NCI-H510A treated with DMSO at 0.1 percent for 48 hours (cell line): Measurements from ENCODE around the gene TMEM207.
A peak's percentile ranks its signal among the peaks of the same experiment; 100 is the strongest.

Source experiments
- DNase-seq: peaks from one replicate; lab custom pipeline; 2025; lab: John Stamatoyannopoulos, UW

The TMEM207 gene

GRCh38 chr3:190444576-190445145 is 5.0 kb downstream of the TMEM207 start:
- DNase-seq, result no peak

DNA sequence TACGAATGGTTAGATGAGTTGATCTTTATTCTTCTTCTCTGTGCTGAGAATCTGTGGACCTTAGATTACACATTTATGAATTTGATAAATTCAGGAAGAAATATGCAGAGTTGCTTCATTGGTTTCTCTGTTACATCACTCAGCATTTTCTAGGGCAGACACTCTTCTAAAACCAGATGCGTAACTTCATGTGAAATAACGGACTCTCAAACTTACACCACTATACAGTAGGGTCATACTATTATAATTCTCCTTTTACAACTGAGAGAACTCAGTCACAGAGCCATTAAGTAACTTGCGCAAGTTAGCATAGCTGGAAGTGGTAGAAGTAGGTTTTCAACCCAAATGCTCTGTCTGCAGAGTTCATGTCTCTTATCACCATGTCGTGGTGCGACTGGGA is 5.7 kb downstream of the TMEM207 start:
- DNase-seq, result no peak

DNA sequence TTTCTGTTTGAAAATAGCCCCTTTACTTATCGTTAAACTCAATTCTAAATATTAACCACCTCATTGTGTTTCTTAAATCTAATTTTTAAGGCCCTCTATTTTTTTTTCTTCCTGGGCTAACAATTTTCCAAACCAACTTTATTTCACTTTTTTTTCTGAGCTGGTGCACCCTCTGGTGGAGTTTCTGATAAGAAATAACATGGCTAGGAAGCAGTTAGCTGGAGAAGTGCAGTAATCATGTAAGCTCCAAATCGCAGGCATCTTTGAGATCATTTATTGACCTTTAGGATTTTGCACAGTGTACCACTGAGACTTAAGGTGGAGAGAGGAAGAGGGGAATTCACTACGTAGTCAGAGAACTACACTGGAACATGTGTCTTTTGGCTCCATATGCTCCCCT is 6.4 kb downstream of the TMEM207 start:
- DNase-seq, result no peak

- DNase-seq, result no peak
Observed at GRCh38 chr3:190442240-190442639, 7.5 kb downstream of the TMEM207 start.

GRCh38 chr3:190436331-190436730 is 13.4 kb downstream of the TMEM207 start:
- DNase-seq, result no peak

GRCh38 chr3:190435618-190436017 is 14.1 kb downstream of the TMEM207 start:
- no peak for DNase-seq

- no peak for DNase-seq
Observed at GRCh38 chr3:190433626-190434025, 16.1 kb downstream of the TMEM207 start.

GRCh38 chr3:190432216-190432615 is 17.5 kb downstream of the TMEM207 start:
- no peak for DNase-seq

- no peak for DNase-seq
Observed at GRCh38 chr3:190430906-190431305, 18.8 kb downstream of the TMEM207 start.

- DNase-seq, result no peak
Observed at GRCh38 chr3:190429681-190430080, 20.0 kb downstream of the TMEM207 start.

- no peak for DNase-seq
Observed at GRCh38 chr3:190426806-190427507, 22.7 kb downstream of the TMEM207 start.

GRCh38 chr3:190425833-190426232 is 23.9 kb downstream of the TMEM207 start:
- no peak for DNase-seq

DNA sequence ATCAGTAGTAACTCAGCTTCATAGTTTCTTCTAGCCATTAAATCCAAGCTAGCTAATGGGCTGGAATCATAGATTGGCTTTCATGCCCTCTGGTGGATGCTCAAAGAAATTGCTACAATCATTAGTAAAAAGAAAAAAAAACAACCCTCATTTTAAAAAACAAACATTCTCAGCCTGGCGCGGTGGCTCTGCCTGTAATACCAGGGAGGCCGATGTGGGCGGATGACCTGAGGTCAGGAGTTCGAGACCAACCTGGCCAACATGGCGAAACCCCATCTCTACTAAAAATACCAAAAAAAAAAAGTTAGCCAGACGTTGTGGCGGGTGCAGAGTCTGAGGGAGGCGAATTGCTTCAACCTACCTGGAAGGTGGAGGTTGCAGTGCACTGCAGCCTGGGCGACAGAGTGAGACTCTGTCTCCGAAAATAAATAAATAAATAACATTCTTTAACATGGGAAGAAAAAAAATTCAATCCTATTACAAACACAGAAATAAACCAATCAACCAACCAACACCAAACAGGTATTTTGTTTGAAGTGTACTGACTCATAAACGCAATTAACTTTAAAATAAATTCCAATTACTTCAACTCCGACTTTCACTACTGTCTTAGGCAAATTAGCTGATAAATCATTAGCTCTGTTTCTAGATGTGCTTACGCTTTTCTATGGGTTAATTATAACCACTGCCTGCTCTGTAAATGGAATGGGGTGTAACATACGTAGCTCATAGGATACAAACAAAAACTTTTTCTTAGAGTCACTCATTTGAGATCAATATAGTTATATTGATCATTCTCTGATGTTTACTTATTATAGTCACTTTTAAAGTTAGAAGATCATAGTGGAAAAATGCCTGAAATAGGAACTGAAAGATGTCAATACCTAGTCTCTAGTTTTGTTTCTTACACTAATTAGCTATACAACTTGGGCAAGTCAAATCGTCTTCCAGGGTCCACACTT is 24.9 kb downstream of the TMEM207 start:
- peak; percentile 63 for DNase-seq

DNA sequence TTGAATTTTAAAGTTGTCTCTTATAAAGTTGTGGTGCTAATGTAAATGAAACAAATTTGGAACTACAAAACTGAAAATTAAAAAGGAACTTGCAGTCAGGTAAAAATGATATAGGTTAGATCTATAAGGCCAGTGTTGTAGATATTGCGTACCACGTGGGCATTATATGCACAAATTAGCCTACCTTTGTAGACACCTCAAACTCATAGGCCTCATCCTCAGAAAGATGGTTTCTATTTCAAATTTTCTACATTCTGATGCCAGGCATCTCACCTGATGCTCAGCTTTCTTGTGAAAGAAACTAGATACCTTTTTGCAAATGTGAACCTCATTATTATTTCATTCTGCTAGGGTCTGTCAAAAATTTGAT is 25.6 kb downstream of the TMEM207 start:
- DNase-seq, result no peak

DNA sequence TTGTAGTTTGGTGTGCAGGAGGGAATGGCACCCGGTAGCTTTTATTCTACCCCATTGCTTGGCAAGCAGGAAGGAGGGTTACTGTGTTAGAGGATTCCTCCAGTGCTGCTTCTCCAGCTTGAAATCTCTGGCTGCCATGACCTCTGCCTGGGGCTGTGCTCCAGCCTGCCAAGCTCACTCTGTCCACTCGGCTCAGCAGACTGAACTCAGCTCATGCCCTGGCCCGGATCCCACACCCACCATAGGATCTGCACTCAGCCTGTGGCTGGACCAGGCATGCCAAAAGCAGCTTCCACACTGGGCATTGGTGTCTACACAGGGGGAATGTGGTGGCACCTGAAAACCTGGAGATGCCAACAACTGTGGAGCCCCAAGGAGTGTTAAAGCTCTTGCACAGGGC is 35.4 kb downstream of the TMEM207 start:
- no peak for DNase-seq

DNA sequence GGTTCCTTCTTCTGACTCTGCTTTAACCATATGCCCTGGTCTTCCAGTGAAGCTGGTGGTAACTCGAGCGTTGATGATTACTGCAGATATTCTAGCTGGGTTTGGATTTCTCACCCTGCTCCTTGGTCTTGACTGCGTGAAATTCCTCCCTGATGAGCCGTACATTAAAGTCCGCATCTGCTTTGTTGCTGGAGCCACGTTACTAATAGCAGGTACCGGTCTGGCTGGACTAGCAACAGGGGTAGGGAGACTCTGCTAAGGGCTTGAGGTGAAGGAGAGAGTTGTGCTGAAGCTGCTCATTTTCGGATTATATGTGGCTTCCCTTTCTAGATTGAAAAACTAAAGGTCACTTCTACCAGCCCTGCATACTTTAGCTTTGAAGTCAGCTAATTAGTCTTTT is 45.0 kb downstream of the TMEM207 start:
- no peak for DNase-seq

GRCh38 chr3:190401963-190402362 is 47.7 kb downstream of the TMEM207 start:
- no peak for DNase-seq

GRCh38 chr3:190399677-190400076 is 50.0 kb downstream of the TMEM207 start:
- no peak for DNase-seq

GRCh38 chr3:190397889-190398288 is 51.8 kb downstream of the TMEM207 start:
- no peak for DNase-seq

GRCh38 chr3:190396001-190396400 is 53.7 kb downstream of the TMEM207 start:
- DNase-seq, result no peak

DNA sequence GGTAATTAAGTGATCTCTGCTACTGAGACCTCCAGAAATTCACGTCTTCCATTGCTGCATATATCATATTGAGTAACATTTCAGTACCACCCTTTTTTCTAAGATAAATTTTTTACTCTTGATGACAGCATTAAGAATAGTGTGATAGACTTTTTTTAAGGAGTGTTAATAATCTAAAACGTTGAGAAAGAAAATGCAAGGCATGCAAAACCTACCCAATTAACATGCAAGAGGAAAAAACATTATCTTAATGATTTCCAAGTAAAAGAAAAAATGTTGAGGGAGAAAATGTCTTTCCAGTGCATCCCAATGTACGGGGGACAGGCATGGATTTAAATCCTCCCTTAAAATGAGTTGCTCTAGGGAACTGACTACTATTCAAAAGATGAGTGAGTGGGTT is 61.0 kb downstream of the TMEM207 start:
- no peak for DNase-seq

DNA sequence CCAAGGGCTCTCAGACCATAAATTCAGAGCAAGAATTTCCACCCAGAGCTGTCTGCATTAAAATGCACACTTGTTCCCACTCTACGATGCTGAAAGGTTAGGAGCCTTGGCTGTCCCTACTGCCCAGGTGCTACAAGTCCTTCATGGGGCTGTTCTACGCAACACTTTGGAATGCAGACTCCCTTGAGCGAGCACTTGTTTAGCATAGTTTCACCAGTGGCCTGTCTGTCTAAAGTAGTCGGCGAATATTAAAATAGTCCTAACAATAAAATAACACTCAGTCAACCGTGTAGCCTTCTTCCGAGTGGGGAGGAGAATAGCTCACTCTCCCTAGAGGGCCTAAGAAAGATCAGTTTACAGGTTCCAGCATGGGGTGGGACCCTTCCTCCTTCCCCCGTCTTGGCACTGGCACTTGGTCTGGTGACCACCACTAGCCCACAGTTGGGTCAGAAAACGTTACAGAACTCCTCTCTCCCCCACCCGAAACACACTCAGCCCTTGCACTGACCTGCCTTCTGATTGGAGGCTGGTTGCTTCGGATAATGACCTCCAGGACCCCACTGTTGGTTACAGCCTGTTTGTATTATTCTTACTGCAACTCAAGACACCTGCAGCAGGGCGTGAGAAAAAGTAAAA is 62.0 kb downstream of the TMEM207 start, which contains the start of gene CLDN16:
CLDN16 (plus strand) TSS at position 586 of the 636 bp plus-strand sequence. CDS start 167 bp downstream, outside the sequence.
- no peak for DNase-seq
